ENCODE data around the gene SLC30A2.

- TF ChIP-seq CTCF (IDR thresholded peaks at IDR 0.05; ENCODE audit: insufficient read depth, low read depth, low read length) (no peak), EZH2 (IDR thresholded peaks at IDR 0.05; ENCODE audit: insufficient read depth, low read length) (no peak)
These were observed 18.0 kb downstream of the SLC30A2 start for GRCh38 chr1:26027716-26028489.

Measured in astrocyte (in vitro differentiated cells and primary cell).